T-helper 22 cell (primary cell): ENCODE measurements around the gene MRPS25.

Source experiments
- DNase-seq: peaks from one replicate; pipeline ENCODE4 v3.0.0-alpha.2; 2020; ENCODE audit warnings: low read depth

Gene MRPS25

DNA sequence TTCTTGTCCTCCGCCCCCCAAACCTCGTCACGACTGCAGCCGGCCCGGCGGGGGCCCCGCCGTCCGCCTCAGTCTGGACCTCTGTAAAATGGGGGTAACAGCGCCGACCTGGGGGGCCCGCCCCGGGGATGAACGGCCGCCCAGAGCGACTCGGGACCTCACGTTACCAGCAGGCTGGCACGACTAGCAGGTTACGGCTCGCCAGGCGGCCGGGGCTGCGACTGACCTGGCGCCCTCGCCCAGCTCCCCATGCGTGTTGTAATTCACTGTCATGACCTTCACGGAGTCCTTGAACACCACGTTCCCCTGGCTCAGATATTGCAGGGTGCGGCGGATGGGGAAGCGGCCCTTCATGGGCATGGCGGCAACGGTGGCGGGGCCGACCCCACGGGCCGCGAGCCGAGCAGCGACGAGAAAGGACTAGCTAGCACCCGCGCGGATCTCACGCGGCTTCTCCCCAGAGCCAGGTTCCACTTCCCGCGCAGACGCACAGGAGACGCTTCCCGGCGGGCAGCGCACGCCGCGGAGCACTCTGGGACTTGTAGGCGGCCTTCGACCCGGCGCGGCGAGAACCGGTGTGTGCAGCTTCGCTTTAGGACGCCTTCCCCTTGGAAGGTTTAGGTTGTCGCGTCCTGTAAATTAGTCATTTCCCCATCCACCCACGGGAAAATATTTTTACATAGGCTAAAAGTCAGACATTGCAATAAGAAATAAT, at the start of gene MRPS25:
MRPS25 (minus strand) TSS at position 481 of the 715 bp plus-strand sequence; CDS start at position 360, 121 bp downstream.
- DNase-seq: peak; percentile 81

DNA sequence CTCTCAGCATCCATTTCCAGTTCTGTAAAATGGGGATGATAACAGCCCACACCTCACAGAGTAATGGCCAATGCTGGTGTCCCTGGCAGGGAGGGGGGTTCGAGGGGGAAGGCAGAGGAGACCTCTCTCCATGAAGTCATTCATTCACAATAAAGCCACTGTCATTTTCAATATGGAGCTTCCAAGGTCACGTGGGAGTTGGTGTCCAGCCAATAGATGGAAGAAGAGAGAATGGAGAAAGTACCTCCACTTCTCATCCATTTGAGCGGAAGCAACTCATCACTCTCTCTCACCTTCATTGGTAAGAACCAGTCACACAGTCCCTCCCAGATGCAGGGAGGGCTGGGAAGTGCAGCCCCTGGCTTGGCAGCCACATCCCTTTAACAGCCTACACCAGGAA, 48.8 kb upstream of the MRPS25 start:
- DNase-seq: no peak

DNA sequence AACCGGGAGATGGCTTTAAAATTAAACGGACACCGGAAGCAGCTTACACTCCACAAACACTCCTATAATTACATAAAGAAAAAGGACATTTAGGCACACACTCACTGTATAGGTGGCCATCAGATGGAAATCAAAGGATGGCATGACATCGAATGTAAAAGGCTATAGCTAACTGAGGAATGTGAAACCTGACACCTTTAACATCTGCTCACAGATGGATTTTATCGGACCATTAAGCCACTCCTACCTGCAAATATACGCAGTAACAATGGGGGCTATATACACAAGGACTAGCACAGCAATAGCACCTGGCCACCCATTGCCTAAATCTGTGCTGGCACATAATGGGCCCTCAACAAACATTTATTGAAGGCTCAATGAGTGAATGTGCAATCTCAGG, 48.4 kb upstream of the MRPS25 start:
- no peak for DNase-seq

DNA sequence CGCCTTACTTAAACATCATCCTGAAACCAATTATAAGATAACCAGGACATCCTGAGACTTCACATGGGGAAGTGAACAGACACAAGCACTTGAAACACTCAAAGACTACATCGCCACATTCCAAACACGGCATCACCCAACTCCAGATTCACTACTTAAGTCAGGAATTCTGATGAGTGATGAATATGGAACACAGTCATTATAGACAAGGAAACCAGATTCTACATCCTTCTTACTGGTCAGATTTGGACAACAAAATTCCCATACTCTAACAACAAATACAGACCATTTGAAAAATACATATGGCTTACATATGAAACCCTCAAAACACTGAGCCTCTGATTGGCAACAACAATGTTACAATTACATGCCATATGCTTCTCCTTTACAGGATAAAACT, 46.9 kb upstream of the MRPS25 start:
- DNase-seq: no peak

DNA sequence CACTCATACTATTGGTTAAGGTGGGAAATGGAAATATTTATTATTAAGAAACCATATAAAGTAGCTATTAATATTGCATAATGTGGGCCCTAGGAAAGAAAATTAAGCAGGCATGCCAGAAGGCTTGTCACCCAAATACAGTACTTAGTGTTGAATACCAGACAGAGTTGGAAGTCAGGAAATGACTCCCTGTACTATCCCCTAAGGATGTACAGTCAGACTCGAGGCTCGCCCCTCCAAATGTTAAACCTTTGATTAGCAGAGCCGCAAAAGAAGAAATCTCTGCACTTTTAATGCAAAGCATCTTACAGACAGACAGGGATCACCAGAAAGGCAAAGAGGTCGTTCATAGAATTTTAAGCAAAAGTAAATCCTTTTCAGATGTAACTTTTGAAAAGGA, 45.1 kb upstream of the MRPS25 start:
- DNase-seq: no peak

DNA sequence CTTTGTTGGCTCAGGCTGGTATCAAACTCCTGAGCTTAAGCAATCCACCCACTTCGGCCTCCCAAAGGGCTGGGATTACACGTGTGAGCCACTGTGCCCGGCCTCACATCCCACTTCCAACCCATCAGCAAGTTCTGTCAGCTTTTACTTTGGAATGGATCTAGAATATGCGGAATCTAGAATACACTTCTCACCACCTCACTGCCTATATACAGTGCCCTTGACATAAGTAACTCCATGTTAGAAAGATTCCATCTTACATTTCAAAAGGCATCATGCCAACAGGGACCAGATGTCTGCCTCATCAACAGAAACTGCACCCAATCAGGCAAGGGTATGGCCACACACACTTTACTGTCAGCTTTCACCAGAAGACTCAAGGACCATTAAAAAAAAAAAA, 43.8 kb upstream of the MRPS25 start:
- DNase-seq: no peak

DNA sequence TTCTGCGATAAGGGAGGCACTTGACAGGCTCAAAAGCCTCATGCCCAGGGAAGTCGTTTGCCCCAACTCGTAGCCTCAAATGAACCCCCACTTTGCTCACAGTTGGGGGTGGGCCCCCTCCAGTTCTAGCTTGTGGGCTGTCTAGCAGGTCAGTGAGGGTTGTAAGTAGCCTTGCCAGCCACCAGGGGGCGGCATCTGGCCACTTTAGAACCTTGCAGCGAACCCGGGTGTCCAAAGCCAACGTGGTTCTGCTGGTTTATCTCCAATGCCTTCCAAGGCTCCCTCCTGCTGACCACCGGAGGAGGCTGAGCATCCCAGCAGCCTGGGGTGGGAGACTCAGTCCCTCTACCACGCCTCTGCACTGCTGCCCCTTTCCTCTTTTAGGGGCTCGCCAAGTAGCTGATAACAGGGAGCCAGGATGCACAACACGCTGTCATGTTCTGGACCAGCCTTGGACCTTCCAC, 43.0 kb upstream of the MRPS25 start:
- DNase-seq: peak; percentile 43

DNA sequence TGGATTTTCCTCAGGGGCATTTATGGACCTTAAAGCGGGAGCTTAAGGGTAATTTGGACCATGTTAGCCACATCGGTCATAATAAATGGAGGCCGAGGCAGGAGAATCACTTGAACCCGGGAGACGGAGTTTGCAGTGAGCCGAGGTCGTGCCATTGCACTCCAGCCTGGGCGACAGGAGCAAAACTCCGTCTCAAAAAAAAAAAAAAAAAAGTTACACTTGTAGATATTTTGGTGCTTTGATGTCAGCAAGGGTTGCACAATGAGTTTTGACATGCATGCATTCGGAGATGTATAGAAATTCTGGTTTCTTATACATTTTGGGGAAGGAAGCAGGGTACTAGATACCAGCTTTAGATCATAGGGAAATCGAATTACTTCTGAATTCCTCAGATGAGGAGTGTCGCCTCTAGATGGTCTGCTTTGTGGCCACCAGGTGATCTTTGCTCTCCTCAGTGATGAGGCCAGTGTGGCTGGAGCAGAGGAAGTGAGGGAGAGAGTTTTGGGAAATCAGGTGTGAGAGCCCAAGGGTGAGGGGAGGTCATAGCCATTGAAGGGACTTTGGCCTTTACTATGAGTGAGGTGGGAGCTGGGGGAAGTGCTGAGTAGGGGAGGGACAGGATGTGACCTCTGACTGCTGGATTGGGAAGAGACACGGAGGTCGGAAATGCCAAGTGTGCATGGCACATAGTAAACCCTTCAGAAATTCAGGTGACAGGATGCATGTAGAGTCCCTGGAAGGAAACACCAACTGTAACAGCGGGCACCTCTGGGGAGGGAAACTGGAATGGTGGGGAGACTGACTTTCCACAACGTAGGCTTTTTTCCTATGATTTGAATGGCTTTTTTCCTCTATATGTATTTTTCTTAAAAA, 42.2 kb upstream of the MRPS25 start:
- DNase-seq: no peak

DNA sequence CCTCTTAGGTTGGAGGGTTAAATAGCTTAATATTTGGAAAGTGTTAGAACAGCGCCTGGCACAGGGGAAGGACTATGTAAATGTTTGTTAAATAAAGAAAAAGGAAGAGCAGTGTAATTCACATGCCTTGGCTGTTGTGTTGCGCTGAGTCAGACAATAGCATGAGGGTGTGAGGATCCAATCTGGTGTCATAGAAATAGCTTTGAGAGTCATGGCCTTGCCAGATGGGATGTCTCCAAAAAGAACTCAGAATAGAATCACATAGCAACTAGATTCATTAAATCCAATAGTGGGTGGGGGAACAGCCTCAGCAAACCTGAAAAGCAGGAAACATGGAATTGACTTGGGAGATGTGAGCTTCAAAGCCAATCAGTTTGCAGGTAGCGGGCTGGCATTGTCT, 37.7 kb upstream of the MRPS25 start:
- DNase-seq: no peak

DNA sequence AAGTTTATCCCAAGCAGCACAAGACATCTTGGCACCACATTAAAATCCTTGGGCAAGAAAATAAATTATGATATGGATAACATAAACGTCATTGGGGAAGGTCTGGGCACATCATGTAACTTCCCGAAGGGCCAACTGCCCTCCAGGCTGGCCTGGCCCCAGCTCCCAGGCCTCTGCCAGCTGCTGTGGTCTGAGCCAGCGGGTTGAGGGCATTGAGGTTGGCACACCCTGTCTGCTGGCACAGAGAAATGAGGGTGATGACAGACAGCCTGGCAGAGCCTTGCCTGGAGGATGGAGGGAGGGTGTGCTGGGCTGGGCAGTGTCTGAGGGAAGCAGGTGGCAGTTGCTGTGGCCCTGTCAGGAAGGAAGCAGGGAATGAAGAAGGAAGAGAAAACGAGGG, 37.1 kb upstream of the MRPS25 start:
- DNase-seq: no peak

DNA sequence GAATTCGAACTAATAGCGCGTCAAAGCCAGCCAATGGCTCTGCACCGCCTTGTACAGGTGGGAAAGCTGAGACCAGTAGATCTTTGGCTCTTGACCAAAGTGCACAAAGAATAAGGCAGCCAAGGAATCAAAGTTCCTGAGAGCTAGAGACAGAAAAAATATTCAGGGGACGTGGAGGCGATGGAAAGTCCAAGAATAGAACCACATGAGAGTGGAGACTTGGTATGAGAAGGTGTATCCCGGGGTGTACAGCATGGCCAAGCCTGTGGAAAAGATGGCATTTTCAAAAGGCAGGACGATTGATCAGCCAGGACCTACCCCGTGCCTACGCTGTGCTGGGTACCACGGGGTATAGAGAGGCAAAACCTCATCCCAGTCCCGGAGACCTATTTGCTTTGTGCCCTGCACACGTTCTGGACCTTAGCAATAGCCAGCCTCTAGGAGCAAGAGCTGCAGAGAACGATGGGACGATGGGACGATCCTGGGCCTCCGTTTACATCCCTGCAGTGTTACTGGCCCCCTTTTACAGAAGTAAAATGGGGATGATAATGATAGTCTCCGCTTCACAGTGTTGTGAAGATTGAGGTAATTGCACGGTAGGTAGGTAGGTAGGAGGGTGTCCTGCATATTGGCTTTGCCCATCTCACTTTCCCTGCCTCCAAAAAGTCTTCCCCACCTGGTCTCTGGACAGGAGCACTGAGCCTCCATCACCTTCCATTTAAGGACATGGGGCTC, 34.4 kb upstream of the MRPS25 start:
- no peak for DNase-seq

DNA sequence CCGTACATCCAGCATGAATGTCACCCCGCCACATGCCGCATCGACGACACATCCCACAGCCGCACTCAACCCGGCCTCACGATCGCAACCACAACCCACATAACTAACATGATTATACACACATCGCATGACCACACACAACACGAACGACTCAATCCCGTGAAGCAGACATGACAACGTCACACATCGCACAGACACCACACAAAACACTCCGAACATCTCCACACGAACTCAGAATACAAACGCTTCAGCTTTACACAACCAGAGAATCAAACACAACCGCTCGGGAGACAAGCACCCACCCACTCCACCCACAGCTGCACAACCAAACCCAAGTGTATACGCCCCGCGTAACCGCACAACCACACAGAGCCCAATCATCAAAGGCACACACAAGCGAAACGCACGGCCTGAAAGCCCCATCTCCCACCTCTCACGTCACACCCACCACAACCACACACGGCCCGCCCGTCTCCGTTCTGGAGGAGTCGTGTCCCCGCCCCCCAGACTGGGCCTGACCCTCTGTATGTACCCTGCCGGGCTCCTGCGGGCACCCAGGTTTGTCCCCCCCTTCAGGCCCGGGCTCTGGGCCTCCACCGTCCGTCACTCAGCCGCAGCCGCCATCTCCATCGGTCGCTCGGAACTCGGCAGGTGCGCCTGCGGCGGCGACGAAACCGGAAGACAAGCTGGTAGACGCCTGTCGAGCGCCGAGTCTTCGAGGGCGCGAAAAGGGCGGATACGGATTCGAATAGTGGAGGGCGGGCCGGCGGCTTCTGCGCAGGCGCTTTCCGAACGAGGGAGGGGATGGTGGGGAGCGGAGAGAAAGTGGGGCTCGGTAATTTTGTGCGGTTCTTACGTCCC, 33.6 kb upstream of the MRPS25 start, which contains the start of gene RBSN:
RBSN (minus strand) TSS at position 646 of the 861 bp plus-strand sequence. CDS start 3,028 bp downstream, outside the sequence.
- peak; percentile 93 for DNase-seq

DNA sequence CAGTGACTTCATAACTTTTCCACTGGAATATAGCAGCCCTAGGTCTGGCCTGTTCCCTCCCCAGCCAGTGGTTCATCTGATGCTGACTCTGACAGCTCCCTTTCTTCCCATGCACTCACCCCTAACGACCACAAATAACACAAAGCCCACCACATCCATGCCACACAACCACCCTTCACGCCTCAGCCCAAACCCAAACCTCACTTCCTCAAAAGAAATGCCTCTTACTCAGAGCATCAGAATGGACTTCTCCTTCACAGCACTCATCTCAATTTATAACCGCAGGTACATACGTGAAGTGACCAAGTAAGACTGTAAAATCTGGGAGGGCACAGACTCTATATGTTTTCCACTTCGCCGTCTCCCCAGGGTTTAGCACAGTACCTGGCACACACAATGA, 32.8 kb upstream of the MRPS25 start:
- no peak for DNase-seq

DNA sequence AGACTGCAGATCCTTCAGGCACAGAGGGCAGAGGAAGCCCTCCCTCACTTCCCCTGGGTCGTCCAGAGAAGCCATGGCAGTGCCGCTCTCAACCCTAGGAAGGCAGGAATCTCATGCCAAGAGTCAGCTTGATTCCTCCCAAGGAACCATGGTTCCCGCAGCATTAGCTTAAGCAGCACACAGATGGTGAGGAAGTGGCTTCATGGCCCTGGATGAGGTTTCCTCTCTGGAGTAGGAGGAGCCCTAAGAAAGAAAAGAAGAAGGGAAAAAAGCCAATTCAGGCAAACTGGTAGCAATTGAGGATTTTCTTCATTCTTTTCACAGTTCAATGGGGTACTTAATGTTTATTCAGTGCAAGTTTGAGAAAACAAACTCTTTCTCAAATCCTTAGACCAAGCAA, 30.9 kb upstream of the MRPS25 start:
- no peak for DNase-seq

DNA sequence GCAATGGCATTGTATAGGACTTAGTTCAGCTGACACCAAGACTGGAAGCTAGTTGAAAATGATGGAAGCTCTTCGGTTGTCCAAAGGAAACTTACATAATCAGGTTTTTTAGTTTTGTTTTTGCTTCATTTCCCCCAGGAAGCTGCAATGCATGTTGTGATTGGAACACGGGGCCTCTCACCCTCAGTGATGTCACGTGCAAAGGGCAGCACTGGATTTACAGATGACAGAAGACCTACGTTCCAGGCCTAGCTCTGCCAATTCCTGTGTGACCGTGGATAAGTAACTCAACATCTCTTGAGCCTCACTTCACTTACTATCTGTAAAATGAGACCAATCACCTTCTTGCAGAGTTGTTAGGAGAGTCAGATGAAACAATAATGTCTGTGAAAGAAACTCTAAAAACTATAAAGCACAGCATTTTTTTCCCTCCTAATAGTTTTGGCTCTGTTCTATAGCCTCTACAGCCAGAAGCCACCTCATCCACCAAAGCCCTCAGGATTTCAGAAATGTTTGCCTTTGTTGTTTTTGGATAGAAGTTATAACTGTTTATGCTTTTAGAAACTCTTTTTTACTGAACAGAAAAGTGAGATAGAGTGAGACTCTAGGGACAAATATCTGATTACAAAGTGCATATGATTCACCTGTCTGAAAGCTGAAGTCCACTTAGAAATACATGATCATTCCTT, 29.2 kb upstream of the MRPS25 start:
- no peak for DNase-seq

DNA sequence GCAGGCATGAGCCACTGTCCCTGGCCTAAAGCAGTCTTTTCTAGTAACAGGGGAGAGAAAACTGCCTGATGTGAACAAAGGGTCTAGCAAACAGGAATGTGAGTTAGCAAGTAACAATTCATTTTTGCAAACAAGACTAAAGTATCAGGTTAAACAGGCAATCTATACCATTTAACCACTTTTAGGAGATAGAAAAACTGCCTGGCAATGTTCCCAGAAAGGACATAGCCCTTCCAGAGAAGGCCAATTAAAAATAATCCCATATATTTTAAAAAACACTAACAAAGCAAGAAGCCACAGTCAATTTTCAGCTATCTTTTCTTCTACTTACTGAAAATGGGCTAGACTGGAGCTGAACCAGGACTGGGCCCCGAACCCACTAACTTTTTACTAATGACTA, 27.6 kb upstream of the MRPS25 start:
- no peak for DNase-seq

DNA sequence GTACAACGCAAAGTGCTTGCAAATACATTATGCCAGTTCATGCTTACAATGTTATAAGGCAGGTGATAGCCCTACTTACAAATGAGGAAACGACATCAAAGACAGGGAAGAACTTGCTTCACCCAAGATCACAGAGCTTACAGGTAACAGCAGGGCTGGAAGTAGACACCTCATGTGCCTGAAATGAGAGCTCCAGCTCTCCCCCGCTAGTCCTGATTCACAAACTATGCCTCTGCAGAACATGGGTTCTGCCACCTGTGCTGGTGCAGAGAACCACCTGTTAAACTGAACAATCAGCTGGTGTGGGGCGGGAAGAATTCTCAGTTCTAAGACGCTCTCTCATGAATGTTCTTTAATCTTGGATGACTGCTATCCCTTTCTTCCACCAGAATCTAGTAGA, 26.5 kb upstream of the MRPS25 start:
- DNase-seq: no peak

DNA sequence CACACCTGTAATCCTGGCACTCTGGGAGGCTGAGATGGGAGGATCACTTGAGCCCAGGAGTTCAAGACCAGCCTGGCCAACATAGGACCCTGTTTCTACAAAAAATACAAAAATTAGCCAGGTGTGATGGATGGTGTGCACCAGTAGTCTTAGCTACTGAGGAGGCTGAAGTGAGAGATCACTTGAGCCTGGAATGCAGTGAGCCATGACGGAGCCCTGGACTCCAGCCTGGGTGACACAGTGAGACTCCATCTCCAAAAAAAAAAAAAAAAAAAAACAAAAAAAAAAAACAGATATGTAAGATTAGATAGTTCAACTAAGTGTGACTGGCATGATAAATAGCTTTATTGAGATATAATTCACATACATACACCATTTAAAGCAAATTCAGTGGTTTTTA, 24.1 kb upstream of the MRPS25 start:
- DNase-seq: no peak

DNA sequence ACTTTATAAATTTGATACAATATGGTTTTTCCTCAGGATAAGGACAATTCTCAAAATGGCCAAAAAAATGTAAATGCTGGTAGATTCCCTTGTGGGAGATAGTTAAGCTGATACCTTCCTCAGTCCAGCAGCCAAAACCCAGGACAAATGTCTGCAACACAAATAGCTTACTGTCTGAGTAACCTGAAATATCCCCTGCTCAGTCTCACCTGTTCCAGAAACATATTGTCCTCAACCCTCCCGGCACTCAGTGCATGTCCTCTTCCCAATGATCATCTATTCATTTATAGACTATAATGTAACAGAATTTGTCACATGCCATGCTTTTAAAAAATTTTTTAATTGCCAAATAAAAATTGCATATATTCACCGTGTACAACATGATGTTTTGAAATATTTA, 21.6 kb upstream of the MRPS25 start:
- DNase-seq: no peak

DNA sequence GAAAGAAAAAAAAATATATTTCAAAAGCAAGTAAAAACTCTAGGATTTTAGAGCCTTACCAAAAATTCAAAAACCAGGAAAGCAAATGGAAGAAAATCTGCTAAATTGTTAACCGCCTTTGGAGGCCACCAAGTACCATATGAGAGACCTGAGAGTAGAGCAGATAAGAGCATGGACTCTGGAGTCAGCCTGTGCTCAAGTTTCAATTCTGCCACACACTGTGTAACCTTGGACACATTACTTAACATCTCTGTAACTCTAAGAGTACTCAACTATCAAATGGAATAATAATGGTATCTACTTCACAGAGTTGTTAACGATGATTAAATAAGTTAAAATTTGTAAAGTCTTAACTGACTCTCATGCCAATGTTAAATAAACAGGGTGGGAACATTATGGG, 21.1 kb upstream of the MRPS25 start:
- DNase-seq: no peak

DNA sequence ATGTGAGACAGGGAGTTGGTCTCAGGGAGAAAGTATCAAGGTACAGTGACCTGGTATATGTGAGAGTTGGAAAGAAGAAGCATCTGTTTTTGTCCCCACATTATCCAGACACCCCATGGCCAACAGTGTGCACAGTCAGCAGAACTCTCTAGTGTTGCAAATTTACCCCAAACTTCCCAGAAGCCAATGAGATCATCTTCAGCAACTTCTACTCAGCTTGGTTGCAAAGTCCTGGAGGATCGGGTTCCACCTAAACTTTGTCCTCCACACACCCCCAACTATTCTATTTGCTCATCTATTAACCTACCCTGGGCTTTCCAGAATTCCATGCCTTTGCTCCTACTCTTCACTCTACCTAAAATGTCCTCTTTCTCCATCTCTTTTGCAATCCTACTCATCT, 18.1 kb upstream of the MRPS25 start:
- no peak for DNase-seq
